HG03342 (cell line): Measurements from ENCODE around the gene ID2.
"Not testable (repeated sequence)": the region's sequence is repeated elsewhere in the genome, so short reads cannot be mapped to it uniquely, and the experiment has no call there.

ENCODE experiments used
- ATAC-seq: cut with Tn5 transposase; IDR thresholded peaks from one replicate; pipeline ENCODE4 v1.9.1; 2021; ENCODE audit warnings: mild to moderate bottlenecking, moderate library complexity; ENCODE audit not compliant: unreplicated experiment

Gene ID2

DNA sequence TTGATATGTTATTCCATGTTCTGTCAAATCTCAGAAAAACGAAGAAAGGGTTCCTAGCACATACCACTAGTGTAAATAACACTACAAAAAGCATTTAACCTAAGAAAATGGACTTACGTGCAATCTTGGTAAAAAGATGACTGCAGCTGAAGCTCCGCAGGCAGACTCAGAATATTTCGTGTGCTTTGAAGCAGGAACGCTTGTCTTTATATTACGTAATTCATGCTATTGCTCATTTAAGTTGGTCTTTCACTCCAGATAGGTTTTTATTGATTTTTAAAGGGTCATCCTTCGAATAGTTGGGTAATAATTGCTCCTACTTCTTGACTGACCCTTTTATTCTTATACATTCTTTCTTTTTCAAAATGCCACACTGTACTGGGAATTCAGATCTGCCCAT is 44.0 kb downstream of the ID2 start:
- ATAC-seq: no peak

DNA sequence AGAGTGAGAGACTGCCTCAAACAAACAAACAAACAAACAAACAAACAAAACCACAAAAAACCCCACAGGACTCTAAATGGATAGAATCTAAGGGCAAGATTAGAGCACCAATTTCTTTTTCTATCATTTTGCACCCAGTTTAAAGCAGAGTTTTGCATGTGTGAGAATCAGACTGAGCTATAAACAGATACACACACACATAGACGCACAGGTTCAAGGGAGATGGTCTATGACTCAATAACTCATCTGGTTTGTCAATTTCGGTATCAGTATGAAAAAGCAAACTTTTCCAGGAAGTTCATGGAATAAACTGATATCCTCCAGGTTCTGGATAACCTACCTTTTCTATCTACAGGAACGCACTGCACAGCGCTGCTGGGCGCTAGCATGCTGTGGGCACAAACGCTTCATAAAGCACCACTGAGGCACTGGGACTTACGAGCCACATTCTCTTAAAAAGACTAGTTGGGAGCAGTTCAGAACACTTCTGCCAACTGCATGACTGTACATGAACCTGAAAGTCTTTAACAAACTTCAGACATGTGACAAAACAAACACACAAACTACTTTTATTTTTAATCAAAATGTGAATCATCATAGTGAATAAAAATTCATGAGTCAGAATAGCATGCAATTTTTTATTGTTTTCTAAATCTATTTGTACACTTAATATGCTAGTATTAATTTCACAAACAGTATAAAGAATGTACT is 46.6 kb downstream of the ID2 start:
- no peak for ATAC-seq

DNA sequence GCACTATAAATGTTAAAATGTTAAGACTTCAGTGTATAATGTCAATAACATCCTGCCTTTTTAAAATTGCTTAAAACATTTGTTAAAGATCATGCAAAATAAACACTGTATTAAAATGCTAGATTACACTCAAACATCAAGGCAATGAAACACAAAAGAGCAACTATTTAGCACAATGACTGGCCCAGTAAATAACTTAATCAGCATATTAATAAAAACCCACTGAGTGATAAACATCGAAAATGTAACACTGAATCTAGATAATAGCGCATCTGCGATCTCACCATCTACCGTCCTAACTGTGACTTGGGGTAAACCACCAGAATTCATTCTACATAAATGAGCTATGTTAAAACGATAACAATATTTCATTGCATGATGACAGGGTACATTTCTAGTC is 47.2 kb downstream of the ID2 start:
- not testable (repeated sequence) for ATAC-seq

DNA sequence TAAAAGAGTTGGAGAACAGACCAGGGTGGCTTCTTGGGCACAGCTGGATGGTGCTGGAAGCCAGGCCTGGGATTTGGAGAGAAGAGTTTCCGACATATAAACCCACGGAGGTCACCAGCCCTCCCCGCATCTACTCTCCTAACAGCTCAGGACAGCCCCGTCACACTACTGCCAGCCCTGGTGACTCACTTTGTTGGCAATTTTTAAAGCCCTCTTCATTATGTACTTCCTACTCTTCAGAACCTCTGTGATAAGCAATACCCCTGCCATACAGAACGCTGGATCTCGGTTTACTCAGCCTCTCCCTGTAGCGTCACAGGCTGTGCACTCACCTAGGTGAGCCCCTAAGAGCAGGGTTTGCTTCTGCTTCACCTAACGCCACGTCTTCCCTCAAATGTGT is 48.1 kb downstream of the ID2 start:
- ATAC-seq: no peak

DNA sequence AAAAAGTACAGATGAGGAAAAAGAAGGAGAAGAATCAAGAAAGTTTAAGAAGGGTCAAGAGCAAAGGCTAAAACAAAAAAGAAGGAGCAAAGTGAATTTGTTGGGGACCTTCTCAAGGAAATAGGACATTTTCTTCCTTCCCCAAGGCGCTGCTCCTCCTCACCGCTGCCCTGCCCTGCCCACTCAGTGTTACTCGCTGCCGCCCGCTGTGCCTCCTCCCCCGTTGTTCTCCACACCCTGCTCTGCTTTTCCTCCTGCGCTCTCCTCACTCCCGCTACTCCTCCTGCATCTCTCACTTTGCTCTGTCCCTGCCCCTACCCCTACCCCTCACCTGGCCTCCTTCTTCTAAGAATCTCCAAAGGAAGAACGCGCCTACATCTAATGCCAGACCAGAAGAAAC is 50.7 kb downstream of the ID2 start:
- ATAC-seq: no peak
